ENCODE results near the gene WTIP. TPM values are rescaled to one million over a fixed set of nuclear protein-coding genes. Genes with fewer than 3 reads are reported as not detected.

WTIP gene
- total and polyA plus RNA-seq, 2 of the 13 experiments (the other 11 are each of a cell fraction or from before 2014, with no cell fraction given) = 15.0 to 18.1 TPM

DNA sequence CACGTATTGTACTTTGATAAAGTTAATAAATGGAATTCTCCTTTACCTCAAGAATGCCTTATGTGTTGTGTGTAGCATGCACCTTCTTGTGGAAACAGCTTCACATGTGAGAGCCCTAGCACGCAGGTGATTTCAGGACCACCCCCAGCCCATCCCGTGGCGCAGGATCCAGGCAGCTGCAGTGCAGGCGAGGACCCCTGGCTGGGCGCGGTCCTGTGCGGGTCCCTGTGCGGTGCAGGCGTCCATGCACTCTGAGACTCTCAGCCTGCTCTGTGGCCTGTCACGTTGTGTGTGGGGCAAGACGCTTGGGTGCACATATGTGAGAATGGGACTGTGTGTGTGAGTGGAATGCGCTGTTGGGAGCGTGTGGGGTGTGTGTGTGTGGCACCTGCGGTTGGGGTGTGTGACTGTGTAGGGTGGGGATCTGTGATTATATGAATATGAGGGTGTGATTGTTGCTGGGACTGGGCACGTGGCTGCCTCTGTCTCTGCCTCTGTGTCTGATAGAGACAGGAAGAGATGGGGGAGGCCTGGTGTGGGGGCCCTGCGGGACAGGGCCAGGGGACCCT is 30.8 kb downstream of the WTIP start:
- no TSS peak for BruUV-seq (replicated peaks)
- in situ Hi-C loops (cut with HindIII; ENCODE audit: extremely low pct_ligation_motif_present, low pct_unique_long_range_greater_than_20kb) = no loop called here
- no peak for FAIRE-seq
- H3K9me3 ChIP-seq (ENCODE audit: low read length) = peaks cover 7% of the 10 kb centered on the region; the same call in 1 of the 2 replicates
- no peak for TF ChIP-seq TBX2 (CRISPR knock-in tag; IDR thresholded peaks at IDR 0.05; ENCODE audit: borderline replicate concordance)
- no peak for DNase-seq (ENCODE audit: low spot score)
- no peaks in the 10 kb centered on the region for H4K20me1 ChIP-seq (ENCODE audit: insufficient read depth, low read length)
- H3K9ac ChIP-seq (ENCODE audit: insufficient read depth, low read depth, low read length) = no peak overlapping the region
- H3K4me1 ChIP-seq (ENCODE audit: insufficient read depth, low read length) = no peaks in the 10 kb centered on the region
- WGBS (ENCODE audit: low lambda C conversion rate) = 39% methylated on average over 16 of the region's 17 CpGs
- no peak overlapping the region for H3K27ac ChIP-seq (ENCODE audit: extremely low read length, insufficient read depth, low read length)
- intact Hi-C loops (cut with micrococcal nuclease; ENCODE audit: unreplicated experiment) = no loop called here
- H2AFZ ChIP-seq (ENCODE audit: low read length) = no peak overlapping the region
- ATAC-seq = no peak
- no peaks in the 10 kb centered on the region for H3K36me3 ChIP-seq (replicated peaks in 1 of 2; ENCODE audit: control insufficient read depth in 1 of 2, insufficient read depth in 2 of 2, low read length in 2 of 2)
- H3K4me3 ChIP-seq (replicated peaks in 1 of 3; ENCODE audit: insufficient read depth in 1 of 3, low read depth in 2 of 3, low read length in 3 of 3) = no peak overlapping the region
- H3K79me2 ChIP-seq (ENCODE audit: insufficient read depth, low read length) = no peaks in the 10 kb centered on the region
- POLR2A ChIA-PET = no interaction called here
- H3K4me2 ChIP-seq (ENCODE audit: low read depth, low read length) = no peak overlapping the region
- H3K27me3 ChIP-seq (ENCODE audit: control insufficient read depth in 1 of 2, insufficient read depth in 2 of 2, low read length in 2 of 2) = peaks cover 0 to 2% of the 10 kb centered on the region in 2 experiments; a peak in 2 of 5 replicates
- CTCF ChIA-PET (ENCODE audit: low intra/inter-chr PET ratio, low total read pairs) = no interaction called here

DNA sequence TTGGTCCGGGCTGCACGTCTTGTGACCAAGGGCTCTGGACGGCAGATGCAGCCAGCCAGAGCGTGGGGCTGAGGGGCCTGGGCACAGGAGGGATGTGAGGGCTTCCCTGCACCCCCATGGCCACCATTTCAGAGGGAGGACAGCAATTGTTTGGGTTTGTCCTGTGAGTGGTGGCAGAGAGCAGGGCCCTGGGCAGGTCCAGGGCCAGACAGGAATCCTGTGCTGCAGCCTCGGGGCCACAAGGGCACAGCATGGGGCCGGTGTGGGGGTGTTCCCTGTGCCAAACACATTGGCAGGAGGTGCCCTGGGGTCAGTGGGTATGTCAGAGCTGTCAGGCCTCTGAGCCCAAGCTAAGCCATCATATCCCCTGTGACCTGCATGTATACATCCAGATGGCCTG is 32.2 kb downstream of the WTIP start:
- FAIRE-seq = no peak
- TF ChIP-seq RFX1 (IDR thresholded peaks at IDR 0.05) (no peak), BRCA1 (CRISPR knock-in tag; IDR thresholded peaks at IDR 0.05) (no peak), MED1 (CRISPR knock-in tag; IDR thresholded peaks at IDR 0.05) (no peak), ZNF235 (CRISPR knock-in tag; IDR thresholded peaks at IDR 0.05; ENCODE audit: borderline replicate concordance) (no peak), ONECUT2 (CRISPR knock-in tag; IDR thresholded peaks at IDR 0.05) (no peak), HMG20B (CRISPR knock-in tag; conservative IDR thresholded peaks at IDR 0.05) (no peak), NFE2 (CRISPR knock-in tag; IDR thresholded peaks at IDR 0.05) (no peak), ZNF615 (CRISPR knock-in tag; IDR thresholded peaks at IDR 0.05; ENCODE audit: borderline replicate concordance) (no peak), HNRNPH1 (optimal IDR thresholded peaks at IDR 0.05; ENCODE audit: low read depth, low read length) (no peak), HES4 (CRISPR knock-in tag; IDR thresholded peaks at IDR 0.05; ENCODE audit: borderline replicate concordance) (no peak)
- TF ChIP-seq, protein P1, sequence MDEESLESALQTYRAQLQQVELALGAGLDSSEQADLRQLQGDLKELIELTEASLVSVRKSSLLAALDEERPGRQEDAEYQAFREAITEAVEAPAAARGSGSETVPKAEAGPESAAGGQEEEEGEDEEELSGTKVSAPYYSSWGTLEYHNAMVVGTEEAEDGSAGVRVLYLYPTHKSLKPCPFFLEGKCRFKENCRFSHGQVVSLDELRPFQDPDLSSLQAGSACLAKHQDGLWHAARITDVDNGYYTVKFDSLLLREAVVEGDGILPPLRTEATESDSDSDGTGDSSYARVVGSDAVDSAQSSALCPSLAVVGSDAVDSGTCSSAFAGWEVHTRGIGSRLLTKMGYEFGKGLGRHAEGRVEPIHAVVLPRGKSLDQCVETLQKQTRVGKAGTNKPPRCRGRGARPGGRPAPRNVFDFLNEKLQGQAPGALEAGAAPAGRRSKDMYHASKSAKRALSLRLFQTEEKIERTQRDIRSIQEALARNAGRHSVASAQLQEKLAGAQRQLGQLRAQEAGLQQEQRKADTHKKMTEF (CRISPR knock-in tag; IDR thresholded peaks at IDR 0.05) = no peak
- TF ChIP-seq, protein P2, sequence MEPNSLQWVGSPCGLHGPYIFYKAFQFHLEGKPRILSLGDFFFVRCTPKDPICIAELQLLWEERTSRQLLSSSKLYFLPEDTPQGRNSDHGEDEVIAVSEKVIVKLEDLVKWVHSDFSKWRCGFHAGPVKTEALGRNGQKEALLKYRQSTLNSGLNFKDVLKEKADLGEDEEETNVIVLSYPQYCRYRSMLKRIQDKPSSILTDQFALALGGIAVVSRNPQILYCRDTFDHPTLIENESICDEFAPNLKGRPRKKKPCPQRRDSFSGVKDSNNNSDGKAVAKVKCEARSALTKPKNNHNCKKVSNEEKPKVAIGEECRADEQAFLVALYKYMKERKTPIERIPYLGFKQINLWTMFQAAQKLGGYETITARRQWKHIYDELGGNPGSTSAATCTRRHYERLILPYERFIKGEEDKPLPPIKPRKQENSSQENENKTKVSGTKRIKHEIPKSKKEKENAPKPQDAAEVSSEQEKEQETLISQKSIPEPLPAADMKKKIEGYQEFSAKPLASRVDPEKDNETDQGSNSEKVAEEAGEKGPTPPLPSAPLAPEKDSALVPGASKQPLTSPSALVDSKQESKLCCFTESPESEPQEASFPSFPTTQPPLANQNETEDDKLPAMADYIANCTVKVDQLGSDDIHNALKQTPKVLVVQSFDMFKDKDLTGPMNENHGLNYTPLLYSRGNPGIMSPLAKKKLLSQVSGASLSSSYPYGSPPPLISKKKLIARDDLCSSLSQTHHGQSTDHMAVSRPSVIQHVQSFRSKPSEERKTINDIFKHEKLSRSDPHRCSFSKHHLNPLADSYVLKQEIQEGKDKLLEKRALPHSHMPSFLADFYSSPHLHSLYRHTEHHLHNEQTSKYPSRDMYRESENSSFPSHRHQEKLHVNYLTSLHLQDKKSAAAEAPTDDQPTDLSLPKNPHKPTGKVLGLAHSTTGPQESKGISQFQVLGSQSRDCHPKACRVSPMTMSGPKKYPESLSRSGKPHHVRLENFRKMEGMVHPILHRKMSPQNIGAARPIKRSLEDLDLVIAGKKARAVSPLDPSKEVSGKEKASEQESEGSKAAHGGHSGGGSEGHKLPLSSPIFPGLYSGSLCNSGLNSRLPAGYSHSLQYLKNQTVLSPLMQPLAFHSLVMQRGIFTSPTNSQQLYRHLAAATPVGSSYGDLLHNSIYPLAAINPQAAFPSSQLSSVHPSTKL (CRISPR knock-in tag; IDR thresholded peaks at IDR 0.05) = no peak
- TF ChIP-seq, protein P3, sequence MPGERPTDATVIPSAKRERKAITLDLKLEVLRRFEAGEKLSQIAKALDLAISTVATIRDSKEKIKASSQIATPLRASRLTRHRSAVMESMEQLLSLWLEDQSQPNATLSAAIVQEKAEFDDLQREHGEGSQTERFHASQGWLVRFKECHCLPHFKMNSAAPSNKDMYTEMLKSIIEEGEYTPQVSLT (CRISPR knock-in tag; IDR thresholded peaks at IDR 0.05; ENCODE audit: borderline replicate concordance, low read depth) = no peak

More for the DNA sequence above, 32.2 kb downstream of the WTIP start:
- H3K4me2 ChIP-seq (ENCODE audit: low read depth, low read length) = no peak overlapping the region
- no peaks in the 10 kb centered on the region for H3K4me1 ChIP-seq (ENCODE audit: insufficient read depth, low read length)
- WGBS (ENCODE audit: low lambda C conversion rate) = 0% methylated on average over 2 of the region's 6 CpGs
- DNase-seq (ENCODE audit: low spot score) = no peak
- no TSS peak for BruUV-seq (replicated peaks)
- peaks cover 7% of the 10 kb centered on the region; the same call in 1 of the 2 replicates for H3K9me3 ChIP-seq (ENCODE audit: low read length)
- ATAC-seq = no peak; the same call in 2 of the 3 replicates
- intact Hi-C loops (cut with micrococcal nuclease; ENCODE audit: unreplicated experiment) = no loop called here
- H3K27ac ChIP-seq (ENCODE audit: extremely low read length, insufficient read depth, low read length) = no peak overlapping the region
- no peak overlapping the region for H3K4me3 ChIP-seq (replicated peaks in 1 of 3; ENCODE audit: insufficient read depth in 1 of 3, low read depth in 2 of 3, low read length in 3 of 3)
- H3K79me2 ChIP-seq (ENCODE audit: insufficient read depth, low read length) = no peaks in the 10 kb centered on the region
- no peaks in the 10 kb centered on the region for H4K20me1 ChIP-seq (ENCODE audit: insufficient read depth, low read length)
- H3K27me3 ChIP-seq (ENCODE audit: control insufficient read depth in 1 of 2, insufficient read depth in 2 of 2, low read length in 2 of 2) = no peaks in the 10 kb centered on the region; a peak in 1 of 5 replicates
- no peak overlapping the region for H3K9ac ChIP-seq (ENCODE audit: insufficient read depth, low read depth, low read length)
- H3K36me3 ChIP-seq (replicated peaks in 1 of 2; ENCODE audit: control insufficient read depth in 1 of 2, insufficient read depth in 2 of 2, low read length in 2 of 2) = no peaks in the 10 kb centered on the region
- ChIA-PET POLR2A (no interaction called here), CTCF (ENCODE audit: low intra/inter-chr PET ratio, low total read pairs) (no interaction called here)
- no peak overlapping the region for H2AFZ ChIP-seq (ENCODE audit: low read length)
- in situ Hi-C loops (cut with HindIII; ENCODE audit: extremely low pct_ligation_motif_present, low pct_unique_long_range_greater_than_20kb) = no loop called here
